ENCODE results near the gene TMX2. TPM values are rescaled to one million over a fixed set of nuclear protein-coding genes. Genes with fewer than 3 reads are reported as not detected.
A peak's percentile ranks its signal among the peaks of the same experiment; 100 is the strongest.
"Not testable (repeated sequence)": the region's sequence is repeated elsewhere in the genome, so short reads cannot be mapped to it uniquely, and the experiment has no call there.

Gene TMX2, protein sequence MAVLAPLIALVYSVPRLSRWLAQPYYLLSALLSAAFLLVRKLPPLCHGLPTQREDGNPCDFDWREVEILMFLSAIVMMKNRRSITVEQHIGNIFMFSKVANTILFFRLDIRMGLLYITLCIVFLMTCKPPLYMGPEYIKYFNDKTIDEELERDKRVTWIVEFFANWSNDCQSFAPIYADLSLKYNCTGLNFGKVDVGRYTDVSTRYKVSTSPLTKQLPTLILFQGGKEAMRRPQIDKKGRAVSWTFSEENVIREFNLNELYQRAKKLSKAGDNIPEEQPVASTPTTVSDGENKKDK
- total RNA-seq = 56.6 TPM
- long read RNA-seq, transcript TMX2-207 (8 exons, 1,697 nt) = minor isoform, 5 of 116 reads
- long read RNA-seq, transcript TMX2-202 (7 exons, 1,521 nt) = minor isoform, 10 of 116 reads
- long read RNA-seq, transcript TMX2-201 (8 exons, 1,631 nt) = major isoform, 92 of 116 reads
- long read RNA-seq, partial matches to known transcripts = 1 of 116 reads
- long read RNA-seq, other reads (novel, unspliced or antisense) = 8 of 116 reads

DNA sequence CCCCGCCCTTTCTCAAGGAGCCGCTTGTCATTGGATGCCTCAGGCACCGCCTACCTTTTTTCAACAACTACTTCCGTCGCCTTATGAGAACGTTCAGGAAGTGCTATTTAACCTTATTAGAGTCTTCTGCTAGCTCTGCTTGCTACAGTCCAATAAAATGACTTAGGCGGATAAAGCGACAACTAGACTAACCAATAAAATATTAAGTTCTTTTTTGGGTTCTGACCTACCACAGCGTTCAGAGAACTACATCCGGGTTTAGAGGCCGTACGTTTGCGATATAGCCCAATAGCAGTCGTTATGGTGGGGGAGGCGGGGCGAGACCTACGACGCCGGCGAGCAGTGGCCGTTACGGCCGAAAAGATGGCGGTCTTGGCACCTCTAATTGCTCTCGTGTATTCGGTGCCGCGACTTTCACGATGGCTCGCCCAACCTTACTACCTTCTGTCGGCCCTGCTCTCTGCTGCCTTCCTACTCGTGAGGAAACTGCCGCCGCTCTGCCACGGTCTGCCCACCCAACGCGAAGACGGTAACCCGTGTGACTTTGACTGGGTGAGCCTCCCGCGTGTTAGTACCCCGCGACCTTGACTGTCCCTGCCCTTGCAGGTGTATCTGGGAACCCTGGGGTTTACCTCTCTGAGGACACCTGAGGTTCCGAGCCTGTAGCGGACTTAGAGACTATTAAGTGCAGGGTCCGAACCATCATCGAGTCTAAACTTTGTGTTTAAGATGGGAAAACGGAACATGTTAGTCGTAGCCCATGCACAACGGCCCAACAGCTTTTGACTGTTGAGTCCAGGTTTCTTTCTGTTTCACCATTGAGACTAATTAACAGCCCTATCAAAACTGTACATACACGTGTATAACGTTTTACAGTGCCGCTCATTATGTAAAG lies at the start of gene TMX2:
TSS of gene TMX2 (plus strand) at position 338 of the 895 bp plus-strand sequence. CDS start at position 364, 26 bp downstream.
- ATAC-seq (ENCODE audit: poor library complexity) (peak; percentile 96), DNase-seq (peak; percentile 96)
- intact Hi-C loops (cut with DNase I) = no loop called here

DNA sequence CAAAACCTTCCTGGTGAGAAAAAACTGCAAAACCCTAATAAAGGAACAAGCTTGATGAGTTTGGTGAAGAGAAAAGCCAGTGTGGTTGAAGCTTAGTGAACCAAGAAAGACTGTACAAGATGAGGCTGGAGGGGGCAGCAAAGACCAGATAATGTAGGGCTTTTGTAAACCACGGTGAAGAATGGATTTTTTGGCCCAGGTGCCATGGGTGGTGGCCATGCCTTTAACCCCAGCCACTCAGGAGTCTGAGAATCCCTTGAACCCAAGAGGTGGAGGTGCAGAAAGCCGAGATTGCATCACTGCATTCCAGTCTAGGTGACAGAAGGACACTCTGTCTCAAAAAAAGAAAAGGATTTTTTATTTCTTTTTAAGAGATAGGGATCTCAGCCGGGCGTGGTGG lies 49.5 kb upstream of the TMX2 start:
- intact Hi-C loops (cut with DNase I) = no loop called here
- ATAC-seq (ENCODE audit: poor library complexity) (no peak), DNase-seq (no peak)

DNA sequence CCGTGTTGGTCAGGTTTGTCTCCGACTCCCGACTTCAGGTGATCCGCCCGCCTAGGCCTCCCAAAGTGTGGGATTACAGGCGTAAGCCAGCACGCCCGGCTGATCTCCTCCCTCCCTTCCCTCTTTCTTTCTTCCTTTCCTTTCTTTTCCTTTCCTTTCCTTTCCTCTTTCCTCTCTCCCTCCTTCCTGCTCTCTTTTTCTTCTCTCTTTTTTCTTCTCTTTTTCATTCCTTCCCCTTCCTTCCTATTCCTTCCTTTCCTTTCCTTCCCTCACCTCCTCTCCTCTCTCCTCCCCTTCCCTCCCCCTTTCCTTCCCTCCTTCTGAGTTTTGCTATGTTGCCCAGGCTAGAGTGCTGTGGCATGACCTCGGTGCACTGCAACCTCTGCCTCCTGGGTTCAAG lies 48.4 kb upstream of the TMX2 start:
- DNase-seq (no peak), ATAC-seq (ENCODE audit: poor library complexity) (no peak)
- intact Hi-C loops (cut with DNase I) = no loop called here

DNA sequence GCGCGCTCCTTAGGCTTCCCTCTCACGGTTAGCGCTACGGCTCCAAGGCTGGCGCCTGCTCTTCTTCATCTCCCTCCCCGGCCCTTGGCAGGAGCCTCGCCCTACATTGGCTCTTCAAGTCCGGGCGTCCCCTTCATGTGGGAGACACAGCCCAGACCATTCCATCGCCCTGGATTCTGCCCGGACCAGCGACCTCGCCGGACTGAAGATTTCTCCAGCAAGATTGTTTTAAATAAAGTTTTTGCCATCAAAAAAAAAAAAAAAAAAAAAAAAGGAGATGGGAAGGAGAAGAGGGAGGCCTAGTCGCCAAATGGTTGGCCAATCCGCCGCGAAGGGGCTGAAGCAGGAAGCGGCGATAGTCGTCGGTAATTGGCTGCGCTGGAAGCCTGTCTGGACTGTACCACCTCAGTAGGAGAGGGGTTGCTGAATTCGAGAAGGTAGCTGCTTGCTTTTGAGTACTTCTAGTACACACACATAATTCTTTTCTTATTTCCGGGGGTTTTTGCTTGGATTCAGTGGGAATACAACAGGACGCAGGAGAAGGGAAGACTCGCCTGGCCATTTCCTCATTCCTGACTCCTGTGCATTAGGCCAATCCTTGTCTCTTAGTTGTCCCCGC lies 45.2 kb upstream of the TMX2 start:
- DNase-seq = peak; percentile 98
- intact Hi-C loops (cut with DNase I) = no loop called here
- ATAC-seq (ENCODE audit: poor library complexity) = peak; percentile 91

DNA sequence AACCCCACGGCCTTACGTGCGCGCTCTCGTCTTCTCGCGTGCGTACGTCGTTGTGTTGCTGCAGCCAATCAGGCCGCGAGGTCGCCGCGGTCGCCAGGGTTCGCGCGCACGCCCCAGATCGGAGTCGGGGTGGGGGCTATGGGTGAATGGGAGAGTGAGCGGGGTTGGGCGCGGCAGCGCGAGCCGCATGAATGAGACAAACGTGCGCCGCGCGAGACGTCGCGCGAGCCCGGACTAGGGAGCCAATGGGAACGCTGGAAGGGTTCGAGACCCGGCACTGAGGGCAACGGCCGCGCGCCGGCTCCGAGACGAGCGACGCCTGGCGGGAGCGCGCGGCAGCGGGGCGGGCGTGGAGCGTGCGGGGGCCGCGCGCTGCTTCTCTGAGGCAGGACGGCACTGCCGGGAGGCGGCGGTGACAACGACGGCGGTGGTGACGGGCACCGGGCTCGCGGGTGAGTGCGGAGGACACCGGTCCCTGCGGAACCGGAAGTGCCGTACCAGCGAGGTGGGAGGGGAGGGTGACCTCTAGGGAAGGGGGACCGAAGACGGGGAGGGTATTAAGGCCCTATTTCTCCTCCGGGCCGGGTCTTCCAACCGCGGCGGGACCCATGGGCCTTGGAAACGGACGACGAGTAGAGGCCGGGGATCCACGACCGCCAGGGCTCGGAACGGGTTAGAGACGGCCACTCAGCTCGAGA lies 44.5 kb upstream of the TMX2 start, which contains the start of gene ZDHHC5:
TSS of gene ZDHHC5 (plus strand) at position 379 of the 698 bp plus-strand sequence. CDS start 4,977 bp downstream, outside the sequence.
- peak; percentile 96 for ATAC-seq (ENCODE audit: poor library complexity)
- peak; percentile 100 for DNase-seq
- intact Hi-C loops (cut with DNase I) = no loop called here

DNA sequence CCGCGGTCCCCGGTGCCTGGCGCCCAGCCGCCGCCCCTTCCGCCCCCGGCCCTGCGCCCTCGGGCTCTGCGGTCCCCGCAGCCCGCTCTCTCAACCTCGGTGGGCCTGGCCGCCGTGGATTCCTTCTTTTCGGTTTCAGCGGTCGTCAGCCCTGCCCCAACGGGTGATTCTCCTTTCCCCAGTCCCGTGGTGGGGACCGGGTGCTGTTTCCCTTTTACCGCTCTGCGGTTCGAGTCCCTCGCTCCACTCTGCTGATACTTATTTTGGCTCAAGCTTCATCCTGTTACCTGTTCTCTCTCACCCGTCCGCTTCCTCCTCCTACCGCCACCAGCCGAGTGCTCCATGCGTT lies 44.0 kb upstream of the TMX2 start:
- intact Hi-C loops (cut with DNase I) = no loop called here
- ATAC-seq (ENCODE audit: poor library complexity) = peak; percentile 9
- DNase-seq = no peak

DNA sequence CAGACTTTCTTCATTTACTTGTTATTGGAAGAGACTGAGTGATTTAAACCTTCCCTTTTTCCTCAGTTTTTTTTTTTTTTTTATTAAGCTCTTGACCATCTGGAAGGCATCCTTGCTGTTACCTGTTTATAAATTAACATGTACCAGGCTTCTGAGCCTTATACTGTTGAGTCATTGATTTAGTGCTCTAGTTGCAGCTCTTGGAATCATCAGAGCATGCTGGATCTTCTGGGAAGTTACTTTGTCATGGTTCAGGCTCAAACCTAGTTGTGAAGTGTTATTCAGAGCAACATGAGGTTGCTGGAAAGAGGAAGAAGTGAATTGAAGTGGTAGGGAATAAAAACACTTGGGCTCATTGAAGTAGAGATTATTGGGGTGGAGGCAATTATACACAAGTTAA lies 38.1 kb upstream of the TMX2 start:
- DNase-seq = no peak
- intact Hi-C loops (cut with DNase I) = no loop called here
- ATAC-seq (ENCODE audit: poor library complexity) = no peak

DNA sequence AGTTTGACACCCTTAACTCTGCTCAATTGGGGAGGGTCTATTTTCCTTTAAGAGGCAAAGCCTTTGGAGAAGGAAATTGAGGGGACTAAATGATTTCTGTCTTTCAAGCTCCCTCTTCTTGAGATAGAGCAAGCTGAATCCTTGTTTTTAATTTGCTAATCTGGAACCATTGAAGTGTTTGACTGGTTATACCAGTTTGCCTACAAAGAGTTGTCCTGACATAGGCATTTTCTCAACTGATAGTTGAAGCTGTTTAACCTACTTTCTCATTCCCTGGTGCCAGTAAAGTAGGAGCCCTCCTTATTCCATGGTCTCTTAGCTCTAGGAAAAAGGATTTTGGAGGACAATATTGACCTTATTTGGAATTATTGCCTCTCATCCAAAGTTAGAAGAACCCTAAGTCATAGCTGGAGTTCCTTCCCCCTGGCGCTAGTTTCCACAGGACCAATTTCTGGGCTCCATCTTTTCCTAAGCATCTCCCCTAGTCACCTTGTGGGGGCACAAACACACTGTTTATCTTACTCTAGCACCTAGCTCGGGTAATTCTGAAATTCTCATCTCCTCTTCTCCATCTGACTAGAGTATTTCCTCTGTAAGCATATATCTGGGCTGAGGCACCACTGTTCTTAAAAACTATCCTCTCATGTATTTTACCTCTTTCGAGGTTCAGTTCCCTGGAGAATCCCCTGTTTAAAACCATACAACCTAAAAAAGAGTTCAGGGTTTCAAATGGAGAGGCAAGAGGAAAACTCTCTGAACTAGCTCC lies 37.0 kb upstream of the TMX2 start:
- intact Hi-C loops (cut with DNase I) = no loop called here
- no peak for DNase-seq
- no peak for ATAC-seq (ENCODE audit: poor library complexity)

DNA sequence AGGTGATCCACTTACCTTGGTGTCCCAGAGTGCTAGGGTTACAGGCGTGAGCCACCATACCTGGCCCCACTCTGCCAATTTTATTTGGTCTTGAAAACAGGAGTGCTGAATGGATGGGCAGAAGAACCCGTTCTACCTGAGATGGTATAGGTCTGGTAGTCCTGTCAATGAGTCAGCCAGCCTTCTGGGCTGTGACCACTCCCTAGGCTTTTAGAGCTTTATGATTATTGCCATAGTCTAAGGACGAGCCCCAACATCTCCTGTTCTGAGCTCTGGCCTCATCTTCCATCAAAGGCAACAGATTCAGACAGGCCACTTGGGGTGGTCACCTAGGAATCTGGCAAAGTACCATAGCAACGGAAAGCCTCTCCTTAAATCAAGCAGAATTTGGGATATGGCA lies 33.0 kb upstream of the TMX2 start:
- no peak for DNase-seq
- intact Hi-C loops (cut with DNase I) = no loop called here
- ATAC-seq (ENCODE audit: poor library complexity) = no peak

DNA sequence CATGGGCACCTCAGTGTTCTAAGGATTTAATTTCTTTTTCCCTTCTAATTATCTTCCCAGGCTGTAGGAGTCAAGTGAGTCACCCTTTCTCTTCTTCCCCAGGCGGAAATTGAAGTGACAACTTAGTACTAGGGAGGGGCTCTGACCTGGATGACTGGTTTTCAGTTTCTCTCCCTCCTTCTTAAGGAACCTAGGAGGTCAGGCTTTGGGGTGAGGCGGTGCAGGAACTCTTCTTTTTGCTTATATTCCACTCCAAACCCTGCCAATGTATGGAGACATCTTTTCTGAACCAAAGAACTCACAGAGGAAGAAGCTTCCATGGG lies 31.9 kb upstream of the TMX2 start:
- ATAC-seq (ENCODE audit: poor library complexity) (no peak), DNase-seq (no peak)
- intact Hi-C loops (cut with DNase I) = no loop called here

DNA sequence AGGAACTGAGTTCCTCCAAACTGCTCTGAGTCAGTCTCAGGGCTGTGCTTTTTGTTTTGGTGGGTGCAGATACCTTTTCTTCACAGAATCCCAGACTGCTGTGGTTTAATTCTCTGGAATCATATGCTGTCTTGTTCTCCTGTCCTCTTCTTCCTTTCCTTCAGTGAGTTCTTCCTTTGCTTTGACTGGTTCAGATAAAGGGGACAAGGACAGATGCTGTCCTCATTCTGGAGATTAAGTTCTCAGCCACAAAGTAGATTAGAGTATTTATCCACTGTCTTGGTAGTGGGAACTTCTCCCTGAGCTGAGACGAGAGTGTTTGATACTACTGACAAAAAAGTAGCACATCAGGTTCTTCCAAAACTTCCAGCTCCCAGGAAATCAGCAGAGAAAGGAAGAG lies 31.2 kb upstream of the TMX2 start:
- DNase-seq (no peak), ATAC-seq (ENCODE audit: poor library complexity) (no peak)
- intact Hi-C loops (cut with DNase I) = no loop called here

DNA sequence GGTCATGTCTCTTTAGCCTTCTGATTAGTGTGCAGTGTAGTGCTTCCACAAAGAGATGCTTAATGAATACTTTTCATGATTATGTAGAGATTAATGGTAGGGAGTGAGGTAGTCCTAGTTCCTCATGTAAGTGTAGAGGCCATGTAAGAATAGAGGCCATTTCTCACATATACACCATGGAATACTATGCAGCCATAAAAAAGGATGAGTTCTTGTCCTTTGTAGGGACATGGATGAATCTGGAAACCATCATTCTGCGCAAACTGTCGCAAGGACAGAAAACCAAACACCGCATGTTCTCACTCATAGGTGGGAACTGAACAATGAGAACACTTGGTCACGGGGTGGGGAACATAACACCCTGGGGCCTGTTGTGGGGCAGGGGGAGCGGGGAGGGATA lies 21.9 kb upstream of the TMX2 start:
- intact Hi-C loops (cut with DNase I); DNase-seq; ATAC-seq (ENCODE audit: poor library complexity): not testable (repeated sequence)

DNA sequence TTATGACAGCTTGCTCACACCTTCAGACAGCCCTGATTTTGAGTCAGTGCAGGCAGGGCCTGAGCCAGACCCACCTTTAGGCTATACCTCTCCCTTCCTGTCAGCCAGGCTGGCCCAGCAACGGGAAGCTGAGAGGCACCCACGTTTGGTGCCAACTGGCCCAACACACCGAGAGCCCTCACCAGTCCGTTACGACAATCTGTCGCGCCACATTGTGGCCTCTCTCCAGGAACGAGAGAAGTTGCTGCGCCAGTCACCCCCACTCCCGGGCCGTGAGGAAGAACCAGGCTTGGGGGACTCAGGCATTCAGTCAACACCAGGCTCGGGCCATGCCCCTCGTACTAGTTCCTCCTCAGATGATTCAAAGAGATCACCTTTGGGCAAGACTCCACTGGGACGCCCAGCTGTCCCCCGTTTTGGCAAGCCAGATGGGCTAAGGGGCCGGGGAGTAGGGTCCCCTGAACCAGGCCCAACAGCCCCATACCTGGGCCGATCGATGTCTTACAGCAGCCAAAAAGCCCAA lies 13.5 kb upstream of the TMX2 start:
- no peak for DNase-seq

DNA sequence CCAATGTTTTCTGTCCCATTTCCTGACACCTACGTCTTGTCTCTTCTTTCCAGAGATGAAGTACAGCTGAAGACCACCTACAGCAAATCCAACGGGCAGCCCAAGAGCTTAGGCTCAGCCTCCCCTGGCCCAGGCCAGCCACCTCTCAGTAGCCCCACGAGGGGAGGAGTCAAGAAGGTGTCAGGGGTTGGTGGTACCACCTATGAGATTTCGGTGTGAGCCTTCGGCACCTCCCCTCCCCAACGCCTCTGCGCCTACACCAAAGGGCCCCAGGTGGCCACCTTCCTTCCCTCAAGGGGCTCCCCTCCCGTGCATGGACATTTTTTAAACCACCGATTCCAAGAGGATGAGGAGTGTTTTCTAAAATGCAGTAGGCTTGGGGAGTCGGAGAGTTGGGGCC lies 12.6 kb upstream of the TMX2 start:
- intact Hi-C loops (cut with DNase I) = no loop called here
- DNase-seq (no peak), ATAC-seq (ENCODE audit: poor library complexity) (no peak)

More for the DNA sequence above, 13.5 kb upstream of the TMX2 start:
- ATAC-seq (ENCODE audit: poor library complexity) = no peak
- intact Hi-C loops (cut with DNase I) = no loop called here

DNA sequence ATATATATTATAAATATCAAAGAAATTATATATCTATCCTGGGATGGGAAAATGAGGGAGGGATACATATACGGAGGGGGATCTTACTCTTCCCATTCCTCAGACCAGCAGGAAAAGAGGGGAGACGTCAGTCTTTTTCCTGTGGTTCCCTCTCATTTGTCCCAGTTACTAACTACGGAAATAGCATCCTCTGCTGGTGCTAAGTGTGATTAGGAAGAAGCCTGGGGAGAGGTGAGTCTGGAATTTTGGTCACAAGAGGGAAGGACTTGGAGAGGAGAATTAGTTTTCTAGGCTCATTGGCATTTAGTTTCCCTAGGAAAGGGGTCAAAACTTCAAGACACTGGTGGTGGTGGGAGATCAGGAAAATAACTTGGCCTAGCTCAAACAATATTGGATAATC lies 12.0 kb upstream of the TMX2 start:
- intact Hi-C loops (cut with DNase I) = no loop called here
- ATAC-seq (ENCODE audit: poor library complexity) (no peak), DNase-seq (no peak)

DNA sequence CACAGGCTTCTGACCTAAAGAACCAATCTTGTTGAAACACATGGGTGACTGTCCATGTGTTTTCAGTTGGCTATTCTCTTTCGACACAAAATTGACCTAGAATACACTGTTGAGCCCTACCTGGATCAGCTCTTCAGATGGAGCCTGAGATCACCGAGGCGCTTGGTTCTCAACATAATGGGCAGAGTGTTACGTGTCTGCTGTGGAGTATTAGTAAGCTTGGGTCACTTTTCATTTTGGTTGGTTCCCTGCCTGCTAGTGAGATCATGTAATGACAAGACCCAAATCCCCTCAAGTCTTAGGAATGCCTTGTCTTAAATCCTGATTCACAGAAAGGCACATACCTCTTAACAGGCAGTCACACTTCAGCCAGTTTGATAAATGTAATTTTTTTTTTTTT lies 9.1 kb upstream of the TMX2 start:
- DNase-seq = no peak
- intact Hi-C loops (cut with DNase I) = no loop called here
- ATAC-seq (ENCODE audit: poor library complexity) = no peak

DNA sequence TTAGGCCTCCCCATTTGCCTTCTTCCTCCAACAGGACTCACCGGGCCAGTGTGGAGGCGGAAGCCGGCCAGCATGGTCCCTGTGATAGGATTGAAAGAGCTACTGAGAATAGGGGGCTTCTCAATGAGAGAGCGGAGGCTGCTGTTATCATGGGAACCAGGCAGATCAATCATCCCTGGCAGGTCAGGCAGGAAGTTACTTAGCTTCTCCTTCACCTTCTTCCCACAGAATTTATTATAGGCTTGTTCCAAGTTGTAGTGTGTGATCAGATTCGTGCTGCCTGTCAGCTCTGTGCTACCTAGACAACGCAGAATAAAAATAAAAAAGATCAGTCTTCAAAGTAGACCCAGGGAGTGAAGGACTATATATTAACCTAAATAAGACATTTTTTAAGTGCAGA lies 7.5 kb upstream of the TMX2 start:
- ATAC-seq (ENCODE audit: poor library complexity) = no peak
- intact Hi-C loops (cut with DNase I) = no loop called here
- DNase-seq = no peak

DNA sequence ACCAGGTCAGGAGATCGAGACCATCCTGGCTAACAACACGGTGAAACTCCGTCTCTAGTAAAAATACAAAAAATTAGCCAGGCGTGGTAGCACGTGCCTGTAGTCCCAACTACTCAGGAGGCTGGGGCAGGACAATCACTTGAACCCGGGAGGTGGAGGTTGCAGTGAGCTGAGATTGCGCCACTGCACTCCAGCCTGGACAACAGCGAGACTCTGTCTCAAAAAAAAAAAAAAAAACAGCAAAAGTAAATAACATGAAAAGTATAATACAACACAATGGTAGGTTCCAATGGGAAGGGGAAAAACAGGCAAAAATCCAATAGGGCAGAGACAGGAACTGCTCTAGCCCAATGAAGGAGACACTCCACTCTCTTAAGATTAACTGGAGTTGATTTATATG lies 7.0 kb upstream of the TMX2 start:
- ATAC-seq (ENCODE audit: poor library complexity); intact Hi-C loops (cut with DNase I); DNase-seq: not testable (repeated sequence)

Measured in Right ventricle myocardium superior (tissue), 1 donor.